Neural progenitor cell (in vitro differentiated cells): ENCODE results near the gene AIP.

Experiments
- EZH2 ChIP-seq: fragments of 200-600 bp; sonication (generic); IDR thresholded peaks from 2 replicates; pipeline ENCODE4 v1.6.1; 2017; ENCODE audit warnings: antibody characterized with exemption, mild to moderate bottlenecking, moderate library complexity
- EZH2phosphoT487 ChIP-seq: fragments of 200-600 bp; sonication (generic); IDR thresholded peaks from 2 replicates; pipeline ENCODE4 v1.6.1; 2017; ENCODE audit warnings: antibody characterized with exemption
- TF ChIP-seq, protein P1 (sequence below): fragments of 200-600 bp; sonication (generic); IDR thresholded peaks from 2 replicates; pipeline ENCODE4 v1.5.1; 2017; ENCODE audit warnings: antibody characterized with exemption, mild to moderate bottlenecking

- TF ChIP-seq EZH2phosphoT487 (no peak), EZH2 (no peak)
- TF ChIP-seq, protein P1, sequence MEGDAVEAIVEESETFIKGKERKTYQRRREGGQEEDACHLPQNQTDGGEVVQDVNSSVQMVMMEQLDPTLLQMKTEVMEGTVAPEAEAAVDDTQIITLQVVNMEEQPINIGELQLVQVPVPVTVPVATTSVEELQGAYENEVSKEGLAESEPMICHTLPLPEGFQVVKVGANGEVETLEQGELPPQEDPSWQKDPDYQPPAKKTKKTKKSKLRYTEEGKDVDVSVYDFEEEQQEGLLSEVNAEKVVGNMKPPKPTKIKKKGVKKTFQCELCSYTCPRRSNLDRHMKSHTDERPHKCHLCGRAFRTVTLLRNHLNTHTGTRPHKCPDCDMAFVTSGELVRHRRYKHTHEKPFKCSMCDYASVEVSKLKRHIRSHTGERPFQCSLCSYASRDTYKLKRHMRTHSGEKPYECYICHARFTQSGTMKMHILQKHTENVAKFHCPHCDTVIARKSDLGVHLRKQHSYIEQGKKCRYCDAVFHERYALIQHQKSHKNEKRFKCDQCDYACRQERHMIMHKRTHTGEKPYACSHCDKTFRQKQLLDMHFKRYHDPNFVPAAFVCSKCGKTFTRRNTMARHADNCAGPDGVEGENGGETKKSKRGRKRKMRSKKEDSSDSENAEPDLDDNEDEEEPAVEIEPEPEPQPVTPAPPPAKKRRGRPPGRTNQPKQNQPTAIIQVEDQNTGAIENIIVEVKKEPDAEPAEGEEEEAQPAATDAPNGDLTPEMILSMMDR = no peak
Observed at GRCh38 chr11:67482827-67483798, at the start of gene AIP.
